Measurements from ENCODE around the gene KCNQ1. TPM values are rescaled to one million over a fixed set of nuclear protein-coding genes. Genes with fewer than 3 reads are reported as not detected.
A peak's percentile ranks its signal among the peaks of the same experiment; 100 is the strongest.

KCNQ1 gene
- total RNA-seq, 1 experiment from 2014 or later: 0.71 TPM

DNA sequence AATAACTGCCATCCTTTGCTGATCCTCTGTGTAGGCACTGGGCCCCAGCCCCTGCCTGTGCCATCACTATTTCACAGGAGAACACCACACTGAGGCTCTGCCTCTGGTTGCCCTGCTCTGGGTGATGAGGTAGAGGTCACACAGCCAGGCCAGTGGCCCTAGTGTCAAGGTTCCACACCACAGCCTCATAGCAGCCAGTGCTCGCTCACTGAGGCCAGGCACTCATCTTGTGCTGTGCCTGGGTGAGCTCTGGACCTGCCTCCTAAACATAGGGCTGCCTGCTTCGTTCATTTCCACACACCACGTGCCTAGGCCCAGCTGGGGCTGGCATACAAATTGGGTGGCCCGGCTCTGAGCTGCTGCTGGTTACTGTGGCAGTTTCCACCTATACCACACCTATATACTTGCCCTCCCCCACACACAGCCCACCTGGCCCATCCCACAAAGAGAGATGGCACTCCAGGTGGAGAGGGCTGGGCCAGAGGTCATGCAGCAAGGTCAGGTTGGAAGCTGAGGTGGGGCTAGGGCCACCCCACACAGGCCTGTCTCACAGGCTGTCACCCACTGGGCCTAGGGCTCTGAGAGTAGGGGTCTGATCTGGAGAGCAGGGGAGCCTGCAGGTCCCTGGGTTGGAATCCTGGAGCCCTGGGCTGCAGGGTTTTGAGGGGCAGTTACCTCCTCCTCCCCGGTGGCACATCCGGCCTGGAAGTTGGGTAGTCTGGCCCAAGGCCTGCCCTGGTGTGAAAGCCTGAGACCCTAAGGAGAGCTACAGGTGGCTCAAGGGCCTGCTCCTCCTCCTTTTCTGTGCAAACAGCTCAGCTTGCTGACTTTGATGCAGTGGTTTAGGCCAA lies 243.8 kb downstream of the KCNQ1 start:
- in situ Hi-C loops (cut with HindIII; ENCODE audit: low pct_unique_long_range_greater_than_20kb, low sequenced_read_pairs): no loop called here
- DNase-seq (ENCODE audit: low read depth, low spot score): no peak

DNA sequence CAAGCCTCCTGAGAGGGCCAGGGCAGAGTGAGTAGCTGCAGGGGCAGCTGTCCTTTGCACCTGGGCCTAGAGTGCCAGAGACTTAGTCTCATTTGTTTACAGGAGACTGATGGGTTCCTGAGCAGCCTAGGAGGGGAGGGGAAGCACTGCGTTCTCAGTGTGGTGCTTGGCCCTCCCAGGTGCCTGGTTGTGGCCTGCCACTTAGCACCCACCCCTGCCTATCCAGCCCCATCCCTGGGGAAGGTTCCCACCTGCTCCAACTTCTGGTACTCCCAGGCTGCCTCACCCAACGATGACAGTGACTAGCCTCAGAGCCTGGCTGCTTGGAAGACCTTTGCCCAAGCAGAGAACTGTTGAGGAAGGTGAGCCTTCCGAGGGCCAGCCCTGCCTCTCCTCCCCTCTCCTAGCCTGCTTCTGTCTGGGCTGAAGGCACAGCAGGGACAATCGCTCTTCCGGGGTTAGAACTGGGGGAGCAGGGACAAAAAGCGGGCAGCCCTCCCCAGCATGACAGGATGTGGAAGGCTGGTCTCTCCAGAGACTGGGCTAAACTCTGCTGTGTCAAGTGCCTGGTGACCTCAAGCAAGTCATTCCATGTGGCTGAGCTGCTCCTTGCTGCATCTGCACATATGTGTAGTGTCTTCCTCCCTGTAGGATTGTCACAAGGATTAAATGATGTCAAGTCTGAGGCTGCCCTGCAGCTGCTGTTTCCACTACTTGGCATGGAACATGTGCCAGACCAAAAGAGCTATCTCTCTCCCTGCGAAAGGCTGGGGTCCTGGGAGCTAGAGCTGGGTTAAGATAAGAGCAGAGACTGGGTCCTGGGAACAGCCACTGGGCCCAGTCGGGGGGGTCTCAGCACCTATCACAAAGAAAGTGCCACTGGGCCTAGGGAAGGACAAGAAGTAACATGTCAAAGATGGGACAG lies 245.1 kb downstream of the KCNQ1 start:
- in situ Hi-C loops (cut with HindIII; ENCODE audit: low pct_unique_long_range_greater_than_20kb, low sequenced_read_pairs): no loop called here
- DNase-seq (ENCODE audit: low read depth, low spot score): no peak

DNA sequence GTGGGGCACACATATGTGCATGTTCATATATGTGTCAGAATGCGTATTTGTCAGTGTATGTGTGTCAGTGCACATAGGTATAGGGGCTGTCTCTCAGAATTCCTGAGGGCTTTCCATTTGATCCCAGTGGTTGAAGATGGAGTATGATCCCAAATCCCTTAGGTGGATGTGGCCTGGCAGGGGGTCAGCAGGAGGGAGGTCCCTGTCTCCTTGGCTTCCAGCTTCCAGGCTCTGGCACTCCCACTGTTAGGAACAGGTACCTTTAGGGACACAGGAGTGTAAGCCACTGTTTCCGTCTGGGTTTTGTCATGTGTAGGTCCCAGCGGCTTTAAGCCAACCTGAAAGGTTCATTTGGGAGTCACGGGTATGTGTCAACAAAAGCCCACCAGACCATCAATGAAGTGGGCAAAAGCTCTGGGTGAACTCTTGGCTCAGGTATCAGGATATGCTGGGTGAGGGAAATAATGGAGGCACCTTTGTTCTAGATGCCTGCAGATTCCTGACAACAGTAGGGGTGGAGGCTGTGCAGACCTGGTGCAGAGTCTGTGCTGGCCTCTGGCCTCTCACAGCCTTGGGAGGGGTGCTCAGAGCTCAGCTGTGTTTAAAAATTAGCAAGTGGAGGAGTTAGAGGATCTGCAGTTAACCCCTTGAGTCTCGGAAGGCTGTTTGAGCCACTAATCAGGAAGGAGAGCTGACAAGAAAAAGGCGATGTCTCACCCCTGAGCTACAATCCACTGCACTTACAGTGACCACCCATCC lies 246.0 kb downstream of the KCNQ1 start:
- no peak for DNase-seq (ENCODE audit: low read depth, low spot score)
- in situ Hi-C loops (cut with HindIII; ENCODE audit: low pct_unique_long_range_greater_than_20kb, low sequenced_read_pairs): no loop called here

DNA sequence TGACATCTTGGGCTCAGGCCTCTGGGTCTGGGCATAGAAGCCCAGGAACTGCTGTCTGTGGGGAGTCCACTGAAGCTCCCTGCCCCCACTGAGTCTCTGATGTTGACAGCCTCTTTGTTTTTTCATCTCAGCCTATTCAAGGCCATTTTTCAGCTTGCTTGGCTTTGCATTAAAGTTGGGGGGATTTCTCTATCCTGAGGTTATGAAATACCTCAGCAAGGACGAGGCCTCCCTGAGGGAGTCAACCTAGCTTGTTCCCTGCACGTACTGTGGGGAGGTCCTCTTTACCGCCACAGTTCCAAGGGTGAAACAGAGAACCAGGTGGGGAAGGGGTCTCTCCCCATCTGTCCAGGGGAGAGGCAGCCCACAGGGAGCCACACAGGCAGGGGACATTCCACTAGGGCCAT lies 246.6 kb downstream of the KCNQ1 start:
- no peak for DNase-seq (ENCODE audit: low read depth, low spot score)
- in situ Hi-C loops (cut with HindIII; ENCODE audit: low pct_unique_long_range_greater_than_20kb, low sequenced_read_pairs): no loop called here

DNA sequence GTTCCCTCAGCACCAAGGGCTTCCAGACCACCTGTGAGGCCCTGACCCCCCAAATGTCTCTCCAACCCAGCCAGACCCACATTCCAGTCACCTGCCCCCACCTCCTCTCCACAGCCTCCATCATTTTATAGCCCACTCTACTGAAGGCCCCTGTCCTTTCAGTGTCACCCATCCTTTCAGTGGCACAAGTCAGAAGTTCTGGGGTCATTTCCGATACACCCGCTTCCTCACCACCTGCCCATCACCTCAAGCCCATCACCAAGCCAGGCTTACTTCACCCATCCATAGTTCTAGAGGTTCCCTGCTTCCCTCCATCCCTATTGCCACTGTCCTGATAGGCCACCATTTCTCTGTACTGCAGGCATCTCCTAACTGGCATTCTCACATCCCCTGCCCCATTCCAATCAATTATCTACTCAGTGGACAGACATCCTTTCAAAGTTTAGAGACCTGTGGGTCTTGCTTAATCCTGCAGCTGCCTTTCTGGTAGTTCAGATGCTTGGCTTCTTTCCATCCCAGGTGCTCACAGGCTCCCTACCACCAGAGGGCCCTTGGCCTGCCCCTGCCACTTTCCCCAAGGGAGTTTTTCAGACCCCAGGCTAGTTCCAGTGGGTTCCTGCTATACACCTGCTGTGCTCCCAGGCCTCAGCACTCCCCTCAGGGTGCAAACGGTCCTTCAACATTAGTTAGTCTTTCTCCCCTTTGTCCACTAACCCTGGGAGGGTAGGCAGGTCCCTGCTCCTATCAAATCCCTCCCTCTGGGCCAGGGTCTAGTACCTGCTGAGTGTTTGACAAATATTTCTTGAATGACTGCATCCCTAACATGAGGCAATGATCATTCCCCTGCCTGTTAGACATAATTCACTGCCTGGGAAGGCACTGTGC lies 247.4 kb downstream of the KCNQ1 start:
- no peak for DNase-seq (ENCODE audit: low read depth, low spot score)
- in situ Hi-C loops (cut with HindIII; ENCODE audit: low pct_unique_long_range_greater_than_20kb, low sequenced_read_pairs): no loop called here

DNA sequence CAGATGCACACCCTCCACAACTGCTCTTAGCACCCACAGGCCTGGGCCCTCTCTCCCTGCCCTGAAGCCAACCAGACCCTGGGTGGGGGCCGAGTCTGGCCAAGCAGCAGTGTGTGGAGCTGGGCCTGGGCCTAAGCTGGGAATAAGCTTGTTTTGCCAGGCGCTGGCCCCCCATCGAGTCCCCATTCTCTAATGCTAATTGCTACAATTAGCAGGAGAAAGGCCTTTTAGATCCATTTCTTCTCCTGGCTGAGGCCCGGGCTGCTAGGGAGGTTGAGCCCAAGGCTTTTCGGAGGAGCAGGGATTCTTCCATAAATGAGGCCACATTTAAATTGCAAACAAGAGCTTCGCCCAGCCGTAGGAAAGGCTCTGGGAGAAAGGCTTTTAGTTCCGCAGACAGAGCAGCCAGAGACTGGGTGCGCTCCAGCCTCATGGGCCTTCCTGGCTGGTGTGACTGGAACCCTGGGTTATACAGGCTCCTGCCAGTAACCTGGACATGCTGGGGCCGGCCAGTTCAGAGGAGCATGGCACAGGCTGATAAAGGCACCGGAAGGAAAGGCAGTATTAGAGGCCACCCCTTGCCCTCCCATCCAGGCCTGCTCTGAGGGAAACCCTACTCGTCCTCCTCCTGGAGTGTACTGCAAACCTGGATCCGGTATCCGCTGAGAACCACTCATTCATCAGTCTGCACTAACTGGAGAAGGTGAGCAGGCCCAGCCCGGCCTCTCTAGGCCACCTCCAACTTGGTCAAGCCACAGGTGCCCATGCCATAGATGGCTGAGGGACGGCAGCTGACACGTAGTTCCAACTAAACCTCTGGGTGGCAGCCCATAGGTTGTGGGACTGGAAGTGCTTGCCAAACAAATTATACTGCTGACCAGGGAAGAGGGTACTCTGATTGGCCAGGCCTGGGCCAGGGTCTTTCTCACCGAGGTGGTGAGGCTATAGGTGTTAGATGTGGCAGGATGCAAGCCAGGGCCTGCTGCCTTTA lies 248.8 kb downstream of the KCNQ1 start:
- in situ Hi-C loops (cut with HindIII; ENCODE audit: low pct_unique_long_range_greater_than_20kb, low sequenced_read_pairs): no loop called here
- peak; percentile 37 for DNase-seq (ENCODE audit: low read depth, low spot score)

DNA sequence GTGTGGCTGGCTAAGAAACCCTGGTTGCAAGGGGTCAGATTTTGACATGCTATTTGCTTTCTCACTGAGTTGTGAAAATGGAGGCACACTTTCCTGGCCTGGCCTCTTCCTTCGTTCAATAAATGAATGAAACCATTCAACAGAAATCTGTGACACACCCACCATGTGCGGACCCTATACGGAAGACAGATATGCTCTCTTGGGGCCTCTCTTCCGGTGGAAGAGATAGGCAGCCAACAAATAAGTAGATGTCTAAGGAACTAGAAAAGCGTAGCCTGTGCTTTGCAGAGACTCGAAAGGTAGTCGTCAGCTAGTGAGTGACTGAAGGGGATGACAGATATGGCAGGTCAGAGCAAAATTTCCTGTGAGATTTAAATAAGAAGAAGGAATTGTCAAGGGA lies 249.7 kb downstream of the KCNQ1 start:
- no peak for DNase-seq (ENCODE audit: low read depth, low spot score)
- in situ Hi-C loops (cut with HindIII; ENCODE audit: low pct_unique_long_range_greater_than_20kb, low sequenced_read_pairs): no loop called here

DNA sequence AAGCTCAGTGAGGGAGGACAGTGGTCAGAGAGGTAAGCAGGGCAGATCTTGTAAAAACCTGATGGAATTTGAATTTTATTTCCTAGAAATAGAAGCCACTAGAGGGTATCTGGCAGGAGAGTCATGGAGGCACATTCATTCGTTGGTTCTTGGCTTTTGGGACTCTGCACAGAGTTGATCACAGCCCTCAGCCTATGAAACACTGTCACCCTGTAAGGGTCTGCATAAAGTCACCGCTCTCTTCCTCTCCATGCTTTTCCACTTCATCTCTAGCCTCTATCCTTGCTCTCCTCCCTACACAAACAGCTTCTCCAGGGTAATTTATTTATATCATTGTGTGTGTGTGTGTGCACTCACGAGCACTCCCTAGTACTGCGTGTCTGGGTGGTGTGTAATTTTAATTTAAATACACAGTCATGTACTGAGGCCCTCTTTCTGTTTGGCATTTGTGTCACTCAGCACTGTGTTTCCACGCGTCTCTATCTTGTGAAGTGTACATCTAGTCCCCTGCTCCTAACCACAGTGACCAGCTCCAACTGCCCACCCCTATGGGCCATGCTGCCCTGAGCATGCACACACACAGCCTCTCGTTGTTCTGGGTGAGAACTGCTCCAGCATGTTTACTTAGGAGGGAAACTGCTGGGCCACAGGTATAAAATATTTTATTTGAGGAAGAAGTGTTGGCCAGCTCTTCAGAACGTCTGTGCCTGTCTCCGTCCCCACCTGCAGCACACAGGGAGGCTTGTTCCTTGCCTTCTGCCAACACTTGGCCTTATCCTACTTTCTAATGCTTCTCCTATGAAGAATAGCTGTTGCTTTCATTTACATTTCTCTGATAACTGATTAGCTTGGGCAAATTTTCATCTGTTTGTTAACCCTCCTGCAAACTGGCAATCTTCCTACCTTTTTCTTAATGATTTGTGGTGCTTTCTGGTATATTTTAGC lies 250.5 kb downstream of the KCNQ1 start:
- no peak for DNase-seq (ENCODE audit: low read depth, low spot score)
- in situ Hi-C loops (cut with HindIII; ENCODE audit: low pct_unique_long_range_greater_than_20kb, low sequenced_read_pairs): no loop called here

DNA sequence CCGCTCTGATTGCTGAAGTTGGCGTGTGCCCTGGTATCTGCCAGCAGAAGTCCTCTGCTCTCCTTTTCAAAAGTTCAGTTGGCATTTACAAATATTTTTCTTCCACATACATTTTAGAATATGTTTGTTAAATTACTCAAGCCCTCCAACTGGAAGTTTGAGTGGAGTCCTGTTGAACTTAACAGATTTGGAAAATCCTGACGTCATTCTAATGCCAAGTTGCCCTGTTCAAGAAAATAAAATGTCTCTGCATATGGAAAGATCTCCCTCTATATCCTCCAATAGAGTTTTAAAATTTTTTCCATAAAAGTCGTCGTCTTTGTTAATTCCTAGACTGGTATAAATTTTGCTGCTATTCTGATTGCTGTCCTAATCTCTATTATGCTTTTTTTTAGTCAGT lies 251.6 kb downstream of the KCNQ1 start:
- no peak for DNase-seq (ENCODE audit: low read depth, low spot score)
- in situ Hi-C loops (cut with HindIII; ENCODE audit: low pct_unique_long_range_greater_than_20kb, low sequenced_read_pairs): no loop called here

DNA sequence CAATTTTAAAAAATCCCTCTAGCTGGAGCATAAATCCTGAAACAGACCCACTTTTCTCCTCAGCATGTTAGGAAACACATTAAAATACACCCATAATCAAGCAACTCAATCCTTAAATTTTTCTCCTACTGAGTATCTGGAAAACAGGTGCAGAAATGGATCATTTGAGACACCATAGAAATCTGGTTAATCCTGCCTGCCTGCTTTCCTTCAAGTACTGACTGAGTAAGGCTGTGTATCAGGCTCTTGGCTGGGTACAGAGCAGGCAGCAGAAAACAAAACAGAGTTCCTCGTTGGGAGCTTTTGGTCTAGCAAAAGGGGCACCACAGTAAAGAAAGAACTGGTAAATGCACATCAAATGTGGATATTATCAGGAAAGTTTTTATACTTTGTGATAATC lies 253.1 kb downstream of the KCNQ1 start:
- no peak for DNase-seq (ENCODE audit: low read depth, low spot score)
- in situ Hi-C loops (cut with HindIII; ENCODE audit: low pct_unique_long_range_greater_than_20kb, low sequenced_read_pairs): no loop called here

DNA sequence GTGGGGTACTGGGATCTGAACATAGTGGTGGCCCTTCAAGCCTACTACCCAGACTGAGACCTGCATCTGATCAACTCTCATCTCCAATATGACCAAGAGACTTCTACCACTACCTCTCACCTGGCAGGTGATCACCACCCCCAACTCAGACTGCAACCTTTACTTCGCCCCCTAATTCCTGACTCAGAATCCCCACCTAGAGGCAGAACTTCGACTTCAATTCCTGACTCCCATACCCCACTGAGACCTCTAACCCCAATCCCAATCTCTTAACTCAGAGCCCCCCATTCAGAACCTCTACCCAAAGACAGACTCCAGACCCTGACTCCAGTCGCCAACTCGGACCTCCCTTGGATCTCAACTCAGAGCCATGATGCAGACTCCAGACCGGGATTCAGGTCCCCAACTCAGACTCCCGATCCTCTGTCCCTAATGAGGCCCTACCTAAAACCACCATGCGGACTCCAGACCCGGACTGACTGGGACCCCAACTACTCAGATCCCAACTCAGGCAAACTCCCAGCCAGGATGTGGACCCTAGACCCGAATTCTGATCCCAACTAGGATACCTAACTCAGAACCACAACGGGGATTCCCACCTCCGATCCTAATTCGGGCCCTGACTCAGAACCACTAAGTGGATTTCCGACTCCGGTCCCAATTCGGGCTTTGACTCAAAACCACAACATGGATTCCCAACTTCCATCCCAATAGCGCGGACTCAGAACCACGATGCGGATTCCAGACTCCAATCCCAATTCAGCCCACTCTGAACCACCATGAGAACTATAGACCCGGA lies 253.8 kb downstream of the KCNQ1 start:
- DNase-seq (ENCODE audit: low read depth, low spot score): no peak
- in situ Hi-C loops (cut with HindIII; ENCODE audit: low pct_unique_long_range_greater_than_20kb, low sequenced_read_pairs): no loop called here

DNA sequence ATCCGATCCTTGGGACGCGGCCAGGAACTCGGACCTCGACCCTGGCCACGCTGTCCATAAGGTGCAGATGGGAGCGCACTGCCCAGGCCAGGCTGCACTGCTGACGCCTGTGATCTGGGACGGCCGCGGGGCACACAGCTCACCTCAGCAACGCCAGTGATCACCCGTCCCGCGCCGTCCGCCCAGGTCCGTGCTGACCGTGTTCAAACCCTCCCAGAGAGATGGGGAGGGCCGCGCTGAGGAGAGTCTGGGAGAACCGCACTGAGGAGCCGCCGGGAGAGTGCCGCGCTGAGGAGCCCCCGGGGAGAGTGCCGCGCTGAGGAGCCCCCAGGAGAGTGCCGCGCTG lies 254.3 kb downstream of the KCNQ1 start:
- in situ Hi-C loops (cut with HindIII; ENCODE audit: low pct_unique_long_range_greater_than_20kb, low sequenced_read_pairs): no loop called here
- no peak for DNase-seq (ENCODE audit: low read depth, low spot score)

DNA sequence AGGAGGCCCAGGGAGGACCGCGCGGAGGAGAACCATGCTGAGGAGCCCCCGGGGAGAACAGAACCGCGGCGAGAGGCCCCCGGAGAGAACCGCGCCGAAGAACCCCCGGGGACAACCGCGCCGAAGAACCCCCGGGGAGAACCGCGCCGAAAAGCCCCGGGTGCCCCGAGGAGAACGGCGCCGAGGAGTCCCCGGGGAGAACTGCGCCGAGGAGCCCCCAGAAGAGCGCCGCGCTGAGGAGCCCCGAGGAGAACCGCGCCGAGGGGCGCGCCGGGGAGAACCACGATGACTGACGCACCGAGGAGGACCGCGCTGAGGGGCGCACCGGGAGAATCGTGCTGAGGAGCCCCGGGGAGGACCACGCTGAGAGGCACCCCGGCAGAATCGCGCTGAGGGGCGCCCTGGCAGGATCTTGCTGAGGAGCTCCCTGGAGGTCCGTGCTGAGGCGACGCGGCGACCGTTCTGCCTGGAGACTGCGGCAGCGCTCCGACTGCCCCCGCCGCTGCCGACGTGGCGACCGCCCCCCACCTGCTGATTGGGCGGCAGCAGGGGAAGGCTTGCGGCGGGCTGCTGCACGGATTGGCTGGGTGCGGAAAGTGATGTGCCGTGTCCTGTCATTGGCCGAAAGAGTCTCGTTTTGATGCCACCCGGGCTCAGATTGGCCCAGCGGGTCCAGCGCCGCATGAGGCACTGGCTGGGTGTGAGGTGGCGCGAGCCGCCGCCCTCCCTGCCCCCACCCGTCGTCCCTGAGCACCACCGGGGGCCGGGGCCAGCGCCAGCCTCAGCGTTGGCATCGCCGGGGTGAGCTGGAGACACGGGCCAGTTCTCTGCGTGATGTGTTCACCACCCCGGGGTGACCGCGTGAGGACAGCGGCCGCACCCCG lies 255.0 kb downstream of the KCNQ1 start, which contains the start of gene KCNQ1OT1:
TSS of gene KCNQ1OT1 (minus strand) at position 464 of the 884 bp plus-strand sequence.
- in situ Hi-C loops (cut with HindIII; ENCODE audit: low pct_unique_long_range_greater_than_20kb, low sequenced_read_pairs): no loop called here
- peak; percentile 84 for DNase-seq (ENCODE audit: low read depth, low spot score)

All from SK-MEL-5 (cell line).